OCI-LY1 (cell line): ENCODE results near the gene ARID3C.

Source experiments
- CTCF ChIP-seq: fragments of 200-600 bp; sonication (generic), shearing (Covaris generic); IDR thresholded peaks from 2 replicates; pipeline ENCODE4 v1.5.1; 2017; ENCODE audit warnings: mild to moderate bottlenecking, antibody characterized with exemption, low read length, moderate library complexity, mixed read lengths
- EZH2 ChIP-seq: fragments of 200-600 bp; sonication (generic), shearing (Covaris generic); IDR thresholded peaks from 2 replicates; pipeline ENCODE4 v1.8.0; 2017; ENCODE audit warnings: borderline replicate concordance, mixed run types, mild to moderate bottlenecking, antibody characterized with exemption, low read length, moderate library complexity, mixed read lengths

GRCh38 chr9:34573599-34574325, 55.1 kb downstream of the ARID3C start:
- TF ChIP-seq CTCF (no peak), EZH2 (no peak)
